ENCODE results near the gene GPATCH8. TPM values are rescaled to one million over a fixed set of nuclear protein-coding genes. Genes with fewer than 3 reads are reported as not detected.
"Not testable (repeated sequence)": the region's sequence is repeated elsewhere in the genome, so short reads cannot be mapped to it uniquely, and the experiment has no call there.

Gene GPATCH8
- total and polyA plus RNA-seq, 8 donors: 5.2 to 58.2 (median 19.5) TPM

DNA sequence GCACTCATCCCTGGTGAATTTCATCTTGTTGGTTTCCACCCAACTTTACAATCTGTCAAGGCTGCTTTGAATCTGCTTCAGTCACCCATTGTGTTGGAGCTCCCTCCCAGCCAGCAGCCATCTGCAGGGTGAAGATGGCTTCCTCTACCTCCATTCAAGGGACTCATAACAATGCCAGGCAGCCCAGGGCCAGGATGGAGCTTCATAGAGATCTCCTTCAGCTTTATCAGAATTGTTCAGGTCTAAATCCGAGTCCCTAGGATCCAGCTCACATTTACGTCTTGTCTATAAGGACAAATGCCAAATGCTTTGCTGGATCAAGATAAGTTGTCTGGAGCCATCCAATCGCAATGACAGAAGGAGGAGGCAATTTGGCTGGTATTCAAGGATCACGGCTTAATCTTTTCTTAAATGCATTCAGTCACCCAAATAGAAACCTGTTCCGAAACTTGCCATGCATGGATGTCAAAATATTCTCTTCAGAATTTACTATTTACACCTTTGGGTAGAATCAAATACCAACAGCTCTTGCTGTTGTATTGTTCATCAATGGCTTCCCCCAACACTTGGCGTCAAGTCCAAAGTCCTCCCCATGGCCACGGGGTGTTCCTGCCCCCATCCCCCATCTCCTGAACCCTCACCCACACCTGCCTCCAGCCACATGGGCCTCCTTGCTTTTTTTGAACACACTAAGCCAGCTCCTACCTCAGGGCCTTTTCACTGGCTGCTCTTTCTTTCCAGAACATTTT lies 135.8 kb downstream of the GPATCH8 start:
- TF ChIP-seq, protein P1, sequence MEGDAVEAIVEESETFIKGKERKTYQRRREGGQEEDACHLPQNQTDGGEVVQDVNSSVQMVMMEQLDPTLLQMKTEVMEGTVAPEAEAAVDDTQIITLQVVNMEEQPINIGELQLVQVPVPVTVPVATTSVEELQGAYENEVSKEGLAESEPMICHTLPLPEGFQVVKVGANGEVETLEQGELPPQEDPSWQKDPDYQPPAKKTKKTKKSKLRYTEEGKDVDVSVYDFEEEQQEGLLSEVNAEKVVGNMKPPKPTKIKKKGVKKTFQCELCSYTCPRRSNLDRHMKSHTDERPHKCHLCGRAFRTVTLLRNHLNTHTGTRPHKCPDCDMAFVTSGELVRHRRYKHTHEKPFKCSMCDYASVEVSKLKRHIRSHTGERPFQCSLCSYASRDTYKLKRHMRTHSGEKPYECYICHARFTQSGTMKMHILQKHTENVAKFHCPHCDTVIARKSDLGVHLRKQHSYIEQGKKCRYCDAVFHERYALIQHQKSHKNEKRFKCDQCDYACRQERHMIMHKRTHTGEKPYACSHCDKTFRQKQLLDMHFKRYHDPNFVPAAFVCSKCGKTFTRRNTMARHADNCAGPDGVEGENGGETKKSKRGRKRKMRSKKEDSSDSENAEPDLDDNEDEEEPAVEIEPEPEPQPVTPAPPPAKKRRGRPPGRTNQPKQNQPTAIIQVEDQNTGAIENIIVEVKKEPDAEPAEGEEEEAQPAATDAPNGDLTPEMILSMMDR (IDR thresholded peaks at IDR 0.05): no peak
- TF ChIP-seq POLR2AphosphoS5 (IDR thresholded peaks at IDR 0.05): no peak
- no peak for TF ChIP-seq EP300 (IDR thresholded peaks at IDR 0.05)
- H3K27ac ChIP-seq: no peak overlapping the region
- no peaks in the 10 kb centered on the region for H3K36me3 ChIP-seq
- no peak overlapping the region for H3K4me3 ChIP-seq
- peaks cover 16 to 19% (median 18%) of the 10 kb centered on the region in 4 donors for H3K4me1 ChIP-seq
- 47 to 61% (median 53%) methylated on average over 7 of the region's 7 CpGs for WGBS, 5 donors
- no peaks in the 10 kb centered on the region for H3K9me3 ChIP-seq
- peaks cover 0 to 68% (median 23%) of the 10 kb centered on the region in 3 donors for H3K27me3 ChIP-seq
- no peak for DNase-seq
- intact Hi-C loops (cut with DNase I; ENCODE audit: low total_unique reads): no loop called here

DNA sequence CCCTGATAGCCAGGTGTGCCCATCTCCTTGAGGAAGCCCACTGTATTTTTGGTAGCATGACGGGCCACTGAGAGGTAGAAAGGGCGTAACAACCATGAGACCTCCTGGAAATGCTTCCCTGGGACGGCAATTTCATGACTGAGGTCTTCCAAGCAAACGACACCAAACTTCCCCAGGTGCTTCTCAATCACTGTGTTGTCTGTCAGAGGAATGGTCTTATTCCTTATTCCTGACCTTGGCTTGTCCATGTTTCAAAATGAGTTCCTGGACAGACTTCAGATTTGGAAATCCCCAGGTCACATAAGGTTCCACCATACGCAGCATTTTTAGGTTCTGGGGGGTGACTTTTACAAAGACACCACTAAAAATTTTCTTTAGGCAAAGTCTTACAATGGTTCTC lies 138.2 kb downstream of the GPATCH8 start:
- H3K36me3 ChIP-seq; H3K9me3 ChIP-seq; intact Hi-C loops (cut with DNase I; ENCODE audit: low total_unique reads); H3K4me3 ChIP-seq; H3K27ac ChIP-seq; DNase-seq: not testable (repeated sequence)
- Histone ChIP-seq H3K27me3 (peaks cover 0 to 67% (median 22%) of the 10 kb centered on the region in 3 donors), H3K4me1 (peaks cover 18 to 37% (median 31%) of the 10 kb centered on the region in 4 donors)
- WGBS, 5 donors: 85 to 90% (median 89%) methylated on average over 5 of the region's 5 CpGs

DNA sequence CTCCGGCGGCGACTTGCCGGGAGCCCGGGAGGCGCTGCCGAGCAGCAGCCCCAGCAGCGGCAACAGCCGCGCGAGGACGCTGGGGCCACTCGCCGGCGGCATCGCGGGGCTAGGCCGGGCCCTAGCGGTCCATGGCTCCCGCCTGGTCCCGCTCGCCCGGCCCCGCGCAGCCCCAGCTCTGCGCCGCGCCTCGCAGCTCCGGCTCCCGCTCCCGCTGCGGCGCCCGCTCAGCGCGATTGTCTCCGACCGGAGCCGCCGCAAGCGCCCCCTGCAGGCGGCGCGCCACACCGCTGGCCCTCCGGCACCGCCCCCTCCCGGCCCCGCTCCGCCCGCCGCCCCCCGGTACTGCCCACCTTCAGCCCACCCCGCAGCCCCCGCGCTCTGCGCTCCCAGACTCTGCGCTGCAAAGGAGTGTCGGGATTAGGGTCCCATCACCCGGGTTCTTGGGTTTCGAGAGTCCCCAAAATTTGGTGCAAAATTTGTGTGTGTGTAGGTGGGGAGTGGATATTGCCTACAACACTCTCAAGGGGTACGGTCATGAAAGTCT lies 139.5 kb downstream of the GPATCH8 start, which contains the start of gene FAM171A2:
TSS of gene FAM171A2 (minus strand) at position 241 of the 547 bp plus-strand sequence. CDS start at position 102, 139 bp downstream.
- H3K27ac ChIP-seq: peak within 1 kb of the TSS in 2 of 5 donors; percentile 10 to 77
- TF ChIP-seq, protein P1 (IDR thresholded peaks at IDR 0.05): peak in 3 of 7 experiments; percentile 63 to 93 (median 79)
- TF ChIP-seq POLR2AphosphoS5 (IDR thresholded peaks at IDR 0.05) (peak in 1 of 3 donors; percentile 23), POLR2A (IDR thresholded peaks at IDR 0.05) (no peak), EP300 (IDR thresholded peaks at IDR 0.05) (no peak)
- peak within 1 kb of the TSS; percentile 57 to 81 (median 68) for H3K4me3 ChIP-seq
- no peaks in the 10 kb centered on the region for H3K36me3 ChIP-seq
- 0 to 7% (median 1%) methylated on average over 1 to 63 of the region's 63 CpGs for WGBS, 5 donors
- no peaks in the 10 kb centered on the region for H3K9me3 ChIP-seq
- peak; percentile 62 to 91 for DNase-seq
- H3K4me1 ChIP-seq: peaks cover 18 to 41% (median 31%) of the 10 kb centered on the region in 4 donors
- intact Hi-C loops (cut with DNase I; ENCODE audit: low total_unique reads): no loop called here
- peaks cover 0 to 63% (median 18%) of the 10 kb centered on the region in 3 donors for H3K27me3 ChIP-seq

DNA sequence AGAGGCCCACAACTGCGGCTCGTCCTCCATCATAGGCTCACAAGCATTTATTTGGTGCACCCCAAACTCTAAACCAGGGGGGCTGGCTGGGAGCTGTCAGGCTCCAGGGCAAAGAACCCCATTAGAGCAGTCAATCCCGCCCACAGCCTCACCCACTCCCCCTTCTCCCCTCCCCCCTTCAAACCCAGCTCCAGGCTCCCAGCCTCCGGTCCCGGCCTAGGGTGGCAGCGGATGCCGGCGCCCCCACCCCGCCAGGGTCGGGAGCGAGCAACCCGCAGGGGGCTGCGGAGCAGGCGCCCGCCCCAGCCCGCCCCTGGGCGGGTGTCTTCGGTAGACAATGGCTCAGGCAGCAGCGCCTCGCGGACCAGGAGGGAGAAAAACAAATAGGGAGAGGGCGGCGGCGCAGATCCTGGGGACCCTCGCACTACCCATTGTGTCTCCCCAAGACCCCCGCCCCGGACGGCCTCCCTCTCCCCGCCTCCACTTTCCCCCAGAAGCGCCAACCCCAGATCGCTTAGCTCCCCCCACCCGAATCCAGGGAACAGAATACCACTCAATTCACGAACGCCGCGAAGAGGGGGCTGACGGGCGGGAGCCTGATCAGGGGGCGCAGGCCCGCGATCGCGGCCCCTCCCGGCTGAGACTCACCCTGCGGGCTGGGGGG lies 140.1 kb downstream of the GPATCH8 start:
- peaks cover 18 to 41% (median 31%) of the 10 kb centered on the region in 4 donors for H3K4me1 ChIP-seq
- peak overlapping the region; percentile 57 to 81 (median 68) for H3K4me3 ChIP-seq
- no peaks in the 10 kb centered on the region for H3K9me3 ChIP-seq
- H3K27ac ChIP-seq: peak overlapping the region in 2 of 5 donors; percentile 10 to 77
- whole genome bisulfite sequencing, 5 donors: 0 to 4% (median 1%) methylated on average over 6 to 45 of the region's 45 CpGs
- DNase-seq: peak in 1 of 2 donors; percentile 74
- TF ChIP-seq EP300 (IDR thresholded peaks at IDR 0.05): no peak
- no peak for TF ChIP-seq POLR2AphosphoS5 (IDR thresholded peaks at IDR 0.05)
- TF ChIP-seq POLR2A (IDR thresholded peaks at IDR 0.05): no peak
- TF ChIP-seq, protein P1 (IDR thresholded peaks at IDR 0.05): no peak
- peaks cover 0 to 57% (median 15%) of the 10 kb centered on the region in 3 donors for H3K27me3 ChIP-seq
- intact Hi-C loops (cut with DNase I; ENCODE audit: low total_unique reads): no loop called here
- H3K36me3 ChIP-seq: no peaks in the 10 kb centered on the region
